Stomach (tissue), 9 donors: ENCODE data around the gene E4F1. TPM values are rescaled to one million over a fixed set of nuclear protein-coding genes. Genes with fewer than 3 reads are reported as not detected.

Experiments
- DNase-seq, 2 donors: peaks; one replicate each; pipeline versions ENCODE4 v3.0.0 to v3.0.0-alpha.2; 2013 to 2019
- H3K27ac ChIP-seq, 5 donors: fragments of 200-600 bp in 4 of 5; sonication (generic) in 4 of 5; one replicate each; pipeline ENCODE4 v1.5.1; 2013 to 2019; ENCODE audit warnings: mild to moderate bottlenecking in 1 of 5, moderate library complexity in 1 of 5
- H3K27me3 ChIP-seq, 3 donors: fragments of 200-600 bp; sonication (generic); one replicate each; pipeline ENCODE4 v1.5.1; 2017 to 2019; ENCODE audit warnings: mixed run types in 1 of 3
- H3K36me3 ChIP-seq, 4 donors: fragments of 200-600 bp; sonication (generic); 1 replicate in 3 of 4; 2 replicates in 1 of 4; pipeline ENCODE4 v1.5.1; 2016 to 2019
- H3K4me1 ChIP-seq, 4 donors: fragments of 200-600 bp; sonication (generic); one replicate each; pipeline ENCODE4 v1.5.1; 2016 to 2019
- H3K4me3 ChIP-seq, 4 donors: fragments of 200-600 bp; sonication (generic) in 3 of 4; one replicate each; pipeline ENCODE4 v1.5.1; 2016 to 2019; ENCODE audit warnings: mild to moderate bottlenecking in 1 of 4
- H3K9me3 ChIP-seq, 4 donors: fragments of 200-600 bp; sonication (generic); one replicate each; pipeline ENCODE4 v1.5.1; 2016 to 2019
- CTCF ChIP-seq, 7 experiments: fragments of 450-650 bp in 4 of 7; fragments of 200-600 bp in 3 of 7; sonication (generic) in 3 of 7; IDR thresholded peaks; one replicate each; pipeline ENCODE4 v1.5.1; 2016 to 2019; ENCODE audit warnings: antibody characterized with exemption in 7 of 7, control low read depth in 2 of 7, mild to moderate bottlenecking in 1 of 7
- EP300 ChIP-seq: sonication (generic); formaldehyde crosslinking; IDR thresholded peaks from one replicate; pipeline ENCODE4 v1.6.1; 2017; ENCODE audit warnings: antibody characterized with exemption
- POLR2A ChIP-seq, 4 donors: fragments of 450-650 bp; IDR thresholded peaks; one replicate each; pipeline ENCODE4 v1.6.1; 2016; ENCODE audit warnings: antibody characterized with exemption in 4 of 4, control low read depth in 2 of 4, mild to moderate bottlenecking in 1 of 4, moderate library complexity in 1 of 4
- POLR2AphosphoS5 ChIP-seq, 3 donors: sonication (generic); formaldehyde crosslinking; IDR thresholded peaks; one replicate each; pipeline ENCODE4 v1.6.1; 2016; ENCODE audit warnings: antibody characterized with exemption in 3 of 3
- WGBS, 5 donors: extraction: QIAGEN DNeasy Blood & Tissue Kit in 3 of 5; methylation state at CpG; one replicate each; pipeline versions ENCODE4 v1.1.5 to v1.1.7; 2013 to 2018; 5-methylcytosine and 5-hydroxymethylcytosine counted together
- intact Hi-C: fragments of 100-400 bp; cut with DNase I; formaldehyde crosslinking; loops from one replicate; pipeline ENCODE4 v1.15.1; 2023; ENCODE audit warnings: low total_unique reads
- polyA plus RNA-seq, 3 donors: library from polyadenylated mRNA; stranded (reverse); fragments of 200-250 nt; gene quantifications; one replicate each; pipeline ENCODE4 v1.2.3, GENCODE V29; 2013
- total RNA-seq, 5 donors: library from RNA; depleted of rRNA; stranded (reverse); fragments of >200 nt; gene quantifications; one replicate each; pipeline versions ENCODE4 v1.1.0 to v1.2.3, GENCODE V29; 2014 to 2016
- donor health status: healthy with polysubstance abuse.
- donor health status: Bipolar disorder and iron deficiency.
- donor health status: healthy.

E4F1 gene
- total and polyA plus RNA-seq, 8 donors: 12.7 to 114 (median 35.6) TPM

- 88 to 95% (median 92%) methylated on average over 7 to 9 of the region's 9 CpGs for WGBS, 5 donors
- intact Hi-C loops: loop anchor here (10.0 kb wide), 1 partner anchor 47 kb away; the partner anchor contains the start of gene ECI1
- TF ChIP-seq POLR2A (IDR thresholded peaks at IDR 0.05) (no peak), CTCF (IDR thresholded peaks at IDR 0.05) (no peak), POLR2AphosphoS5 (IDR thresholded peaks at IDR 0.05) (no peak), EP300 (no peak)
- peaks cover 29 to 50% (median 40%) of the 10 kb centered on the region in 4 donors for H3K36me3 ChIP-seq
- no peaks in the 10 kb centered on the region for H3K9me3 ChIP-seq
- no peak overlapping the region for H3K27ac ChIP-seq
- no peaks in the 10 kb centered on the region for H3K27me3 ChIP-seq
- H3K4me1 ChIP-seq: peaks cover 20 to 41% (median 37%) of the 10 kb centered on the region in 4 donors
- no peak overlapping the region for H3K4me3 ChIP-seq
- DNase-seq: no peak
Measured at GRCh38 chr16:2207872-2208271, 15.5 kb upstream of the E4F1 start.

GRCh38 chr16:2208308-2208707 lies 15.1 kb upstream of the E4F1 start:
- Histone ChIP-seq H3K4me1 (peaks cover 25 to 46% (median 41%) of the 10 kb centered on the region in 4 donors), H3K4me3 (no peak overlapping the region), H3K27me3 (no peaks in the 10 kb centered on the region), H3K9me3 (no peaks in the 10 kb centered on the region), H3K27ac (no peak overlapping the region), H3K36me3 (peaks cover 29 to 51% (median 40%) of the 10 kb centered on the region in 4 donors)
- TF ChIP-seq CTCF (IDR thresholded peaks at IDR 0.05): no peak
- TF ChIP-seq POLR2AphosphoS5 (IDR thresholded peaks at IDR 0.05): no peak
- TF ChIP-seq EP300: no peak
- no peak for TF ChIP-seq POLR2A (IDR thresholded peaks at IDR 0.05)
- WGBS, 5 donors: 75 to 86% (median 78%) methylated on average over 7 to 23 of the region's 23 CpGs
- intact Hi-C loops: loop anchor here (10.0 kb wide), 1 partner anchor 46 kb away; the partner anchor contains the start of gene ECI1
- no peak for DNase-seq

- intact Hi-C loops: loop anchor here (10.0 kb wide), 1 partner anchor 46 kb away; the partner anchor contains the start of gene ECI1
- Histone ChIP-seq H3K4me3 (no peak overlapping the region), H3K27me3 (no peaks in the 10 kb centered on the region), H3K36me3 (peaks cover 29 to 51% (median 40%) of the 10 kb centered on the region in 4 donors), H3K27ac (no peak overlapping the region), H3K4me1 (peaks cover 29 to 50% (median 46%) of the 10 kb centered on the region in 4 donors), H3K9me3 (no peaks in the 10 kb centered on the region)
- DNase-seq: no peak
- TF ChIP-seq POLR2AphosphoS5 (IDR thresholded peaks at IDR 0.05): no peak
- TF ChIP-seq EP300: no peak
- TF ChIP-seq CTCF (IDR thresholded peaks at IDR 0.05): no peak
- no peak for TF ChIP-seq POLR2A (IDR thresholded peaks at IDR 0.05)
- 85 to 95% (median 93%) methylated on average over 9 of the region's 9 CpGs; no CpG with 5 or more reads in 1 of the 5 donors for WGBS, 5 donors
Measured at GRCh38 chr16:2208772-2209171, 14.6 kb upstream of the E4F1 start.

GRCh38 chr16:2209258-2210008 lies 14.0 kb upstream of the E4F1 start:
- Histone ChIP-seq H3K9me3 (no peaks in the 10 kb centered on the region), H3K27me3 (no peaks in the 10 kb centered on the region), H3K36me3 (peaks cover 29 to 51% (median 40%) of the 10 kb centered on the region in 4 donors), H3K27ac (no peak overlapping the region), H3K4me1 (peaks cover 35 to 56% (median 51%) of the 10 kb centered on the region in 4 donors), H3K4me3 (no peak overlapping the region)
- DNase-seq: no peak
- intact Hi-C loops: loop anchor here (10.0 kb wide), 1 partner anchor 45 kb away; the partner anchor contains the start of gene ECI1
- TF ChIP-seq POLR2A (IDR thresholded peaks at IDR 0.05) (no peak), POLR2AphosphoS5 (IDR thresholded peaks at IDR 0.05) (no peak), CTCF (IDR thresholded peaks at IDR 0.05) (no peak), EP300 (no peak)
- WGBS, 5 donors: 73 to 91% (median 90%) methylated on average over 12 to 29 of the region's 29 CpGs
